ENCODE results near the gene CHD2.

DNA sequence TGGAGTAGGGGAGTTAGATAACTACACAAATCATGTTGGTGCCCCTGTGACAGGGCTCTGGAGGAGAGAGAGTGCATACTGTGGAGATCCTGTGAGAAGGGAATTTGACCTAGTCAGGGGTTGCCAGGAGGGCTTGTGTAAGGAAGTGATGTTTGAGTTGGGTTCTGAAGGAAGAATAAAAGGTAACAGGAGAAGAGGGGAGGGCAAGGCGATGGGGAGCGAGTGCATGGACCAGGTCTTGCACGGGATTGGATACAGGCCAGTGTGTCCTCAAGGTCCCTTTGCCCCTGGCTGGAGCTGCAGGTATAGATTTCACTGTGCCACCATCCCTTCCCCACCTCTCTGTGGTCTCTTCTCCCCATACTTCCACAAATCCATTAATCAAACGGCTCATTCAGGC lies 105.0 kb downstream of the CHD2 start:
- TF ChIP-seq ZFP30 (CRISPR knock-in tag; IDR thresholded peaks at IDR 0.05) (no peak), ZNF8 (CRISPR knock-in tag; IDR thresholded peaks at IDR 0.05) (no peak)
- TF ChIP-seq, protein P1, sequence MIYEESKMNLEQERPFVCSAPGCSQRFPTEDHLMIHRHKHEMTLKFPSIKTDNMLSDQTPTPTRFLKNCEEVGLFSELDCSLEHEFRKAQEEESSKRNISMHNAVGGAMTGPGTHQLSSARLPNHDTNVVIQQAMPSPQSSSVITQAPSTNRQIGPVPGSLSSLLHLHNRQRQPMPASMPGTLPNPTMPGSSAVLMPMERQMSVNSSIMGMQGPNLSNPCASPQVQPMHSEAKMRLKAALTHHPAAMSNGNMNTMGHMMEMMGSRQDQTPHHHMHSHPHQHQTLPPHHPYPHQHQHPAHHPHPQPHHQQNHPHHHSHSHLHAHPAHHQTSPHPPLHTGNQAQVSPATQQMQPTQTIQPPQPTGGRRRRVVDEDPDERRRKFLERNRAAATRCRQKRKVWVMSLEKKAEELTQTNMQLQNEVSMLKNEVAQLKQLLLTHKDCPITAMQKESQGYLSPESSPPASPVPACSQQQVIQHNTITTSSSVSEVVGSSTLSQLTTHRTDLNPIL (CRISPR knock-in tag; IDR thresholded peaks at IDR 0.05; ENCODE audit: low read depth) = no peak
